ENCODE results near the gene SPRED3.
A peak's percentile ranks its signal among the peaks of the same experiment; 100 is the strongest.
"Not testable (repeated sequence)": the region's sequence is repeated elsewhere in the genome, so short reads cannot be mapped to it uniquely, and the experiment has no call there.

The SPRED3 gene

GRCh38 chr19:38402623-38402966, 14.1 kb downstream of the SPRED3 start:
- peak overlapping the region; percentile 43 for H3K4me3 ChIP-seq (ENCODE audit: low read depth, low read length)

GRCh38 chr19:38402967-38403674, 14.6 kb downstream of the SPRED3 start, which contains the start of gene FAM98C:
Gene FAM98C, plus strand, starts transcription at chr19:38403093. Its CDS starts 61 bp downstream, at chr19:38403154.
- peak; percentile 97 for DNase-seq (ENCODE audit: low read depth, low spot score)
- in situ Hi-C loops (cut with HindIII; ENCODE audit: low sequenced_read_pairs) = no loop called here
- peak; percentile 85 for TF ChIP-seq CTCF (IDR thresholded peaks at IDR 0.05; ENCODE audit: low read depth, low read length)
- peak within 1 kb of the TSS; percentile 78 for H3K4me3 ChIP-seq (ENCODE audit: low read depth, low read length)

More at GRCh38 chr19:38402623-38402966, 14.1 kb downstream of the SPRED3 start:
- in situ Hi-C loops (cut with HindIII; ENCODE audit: low sequenced_read_pairs) = no loop called here
- no peak for TF ChIP-seq CTCF (IDR thresholded peaks at IDR 0.05; ENCODE audit: low read depth, low read length)
- no peak for DNase-seq (ENCODE audit: low read depth, low spot score)

GRCh38 chr19:38404858-38405257, 16.4 kb downstream of the SPRED3 start:
- no peak for TF ChIP-seq CTCF (IDR thresholded peaks at IDR 0.05; ENCODE audit: low read depth, low read length)
- DNase-seq (ENCODE audit: low read depth, low spot score) = no peak
- H3K4me3 ChIP-seq (ENCODE audit: low read depth, low read length) = no peak overlapping the region
- in situ Hi-C loops (cut with HindIII; ENCODE audit: low sequenced_read_pairs) = no loop called here

- in situ Hi-C loops (cut with HindIII; ENCODE audit: low sequenced_read_pairs) = no loop called here
- DNase-seq (ENCODE audit: low read depth, low spot score) = no peak
- no peak for TF ChIP-seq CTCF (IDR thresholded peaks at IDR 0.05; ENCODE audit: low read depth, low read length)
- H3K4me3 ChIP-seq (ENCODE audit: low read depth, low read length) = no peak overlapping the region
Measured at GRCh38 chr19:38405276-38405675, 16.8 kb downstream of the SPRED3 start.

GRCh38 chr19:38409631-38410133, 21.2 kb downstream of the SPRED3 start:
- in situ Hi-C loops (cut with HindIII; ENCODE audit: low sequenced_read_pairs) = no loop called here
- TF ChIP-seq CTCF (IDR thresholded peaks at IDR 0.05; ENCODE audit: low read depth, low read length) = no peak
- DNase-seq (ENCODE audit: low read depth, low spot score) = peak; percentile 38
- H3K4me3 ChIP-seq (ENCODE audit: low read depth, low read length) = no peak overlapping the region

- H3K4me3 ChIP-seq (ENCODE audit: low read depth, low read length); DNase-seq (ENCODE audit: low read depth, low spot score); in situ Hi-C loops (cut with HindIII; ENCODE audit: low sequenced_read_pairs): not testable (repeated sequence)
Measured at GRCh38 chr19:38410407-38410806, 21.9 kb downstream of the SPRED3 start.

GRCh38 chr19:38411041-38411712, 22.7 kb downstream of the SPRED3 start:
- in situ Hi-C loops (cut with HindIII; ENCODE audit: low sequenced_read_pairs) = no loop called here
- TF ChIP-seq CTCF (IDR thresholded peaks at IDR 0.05; ENCODE audit: low read depth, low read length) = no peak

GRCh38 chr19:38411898-38412297, 23.4 kb downstream of the SPRED3 start:
- DNase-seq (ENCODE audit: low read depth, low spot score); in situ Hi-C loops (cut with HindIII; ENCODE audit: low sequenced_read_pairs); H3K4me3 ChIP-seq (ENCODE audit: low read depth, low read length): not testable (repeated sequence)

More at GRCh38 chr19:38411041-38411712, 22.7 kb downstream of the SPRED3 start:
- DNase-seq (ENCODE audit: low read depth, low spot score) = no peak
- no peak overlapping the region for H3K4me3 ChIP-seq (ENCODE audit: low read depth, low read length)
